ENCODE results near the gene OR52A5.
"Not testable (repeated sequence)": the region's sequence is repeated elsewhere in the genome, so short reads cannot be mapped to it uniquely, and the experiment has no call there.

DNA sequence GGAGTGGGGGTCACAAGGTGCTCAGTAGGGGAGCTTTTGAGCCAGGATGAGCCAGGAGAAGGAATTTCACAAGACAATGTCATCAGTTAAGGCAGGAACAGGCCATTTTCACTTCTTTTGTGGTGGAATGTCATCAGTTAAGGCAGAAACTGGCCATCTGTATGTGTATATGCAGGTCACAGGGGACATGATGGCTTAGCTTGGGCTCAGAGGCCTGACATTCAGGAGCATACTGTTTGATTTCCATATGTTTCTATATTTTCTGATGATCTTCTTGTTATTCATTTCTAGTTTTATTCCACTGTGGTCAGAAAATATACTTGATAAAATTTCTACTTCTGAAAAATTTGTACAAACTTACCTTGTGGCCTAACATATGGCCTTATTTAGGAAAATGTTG is 27.7 kb upstream of the OR52A5 start:
- TF ChIP-seq, protein P1, sequence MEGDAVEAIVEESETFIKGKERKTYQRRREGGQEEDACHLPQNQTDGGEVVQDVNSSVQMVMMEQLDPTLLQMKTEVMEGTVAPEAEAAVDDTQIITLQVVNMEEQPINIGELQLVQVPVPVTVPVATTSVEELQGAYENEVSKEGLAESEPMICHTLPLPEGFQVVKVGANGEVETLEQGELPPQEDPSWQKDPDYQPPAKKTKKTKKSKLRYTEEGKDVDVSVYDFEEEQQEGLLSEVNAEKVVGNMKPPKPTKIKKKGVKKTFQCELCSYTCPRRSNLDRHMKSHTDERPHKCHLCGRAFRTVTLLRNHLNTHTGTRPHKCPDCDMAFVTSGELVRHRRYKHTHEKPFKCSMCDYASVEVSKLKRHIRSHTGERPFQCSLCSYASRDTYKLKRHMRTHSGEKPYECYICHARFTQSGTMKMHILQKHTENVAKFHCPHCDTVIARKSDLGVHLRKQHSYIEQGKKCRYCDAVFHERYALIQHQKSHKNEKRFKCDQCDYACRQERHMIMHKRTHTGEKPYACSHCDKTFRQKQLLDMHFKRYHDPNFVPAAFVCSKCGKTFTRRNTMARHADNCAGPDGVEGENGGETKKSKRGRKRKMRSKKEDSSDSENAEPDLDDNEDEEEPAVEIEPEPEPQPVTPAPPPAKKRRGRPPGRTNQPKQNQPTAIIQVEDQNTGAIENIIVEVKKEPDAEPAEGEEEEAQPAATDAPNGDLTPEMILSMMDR (IDR thresholded peaks at IDR 0.05; ENCODE audit: low read length): not testable (repeated sequence)
- TF ChIP-seq EZH2 (optimal IDR thresholded peaks at IDR 0.05; ENCODE audit: low read depth, low read length): not testable (repeated sequence)

All from MM.1S (cell line).